ENCODE measurements around the gene EPOP.

Gene EPOP

DNA sequence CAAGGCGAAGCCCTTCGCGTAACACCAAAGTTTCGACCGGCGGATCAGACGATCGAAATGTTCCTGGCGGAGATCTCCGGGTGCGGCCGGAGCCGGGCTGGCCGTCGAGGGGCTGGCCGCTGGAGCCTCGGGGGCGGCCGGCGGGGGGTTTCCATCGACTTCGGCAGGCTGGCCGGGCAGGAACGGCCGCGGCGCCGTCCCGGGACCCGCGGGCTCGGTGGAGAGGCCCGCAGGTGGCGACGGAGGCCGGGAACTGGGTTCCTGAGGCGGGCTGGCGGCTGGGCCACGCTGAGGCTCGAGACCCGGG, 1.1 kb downstream of the EPOP start:
- no peak for TF ChIP-seq ZNF274 (IDR thresholded peaks at IDR 0.05; ENCODE audit: low read depth, low read length)
- H3K4me3 ChIP-seq (ENCODE audit: low read length) = peak overlapping the region; percentile 70; the same call in 1 of the 2 replicates

DNA sequence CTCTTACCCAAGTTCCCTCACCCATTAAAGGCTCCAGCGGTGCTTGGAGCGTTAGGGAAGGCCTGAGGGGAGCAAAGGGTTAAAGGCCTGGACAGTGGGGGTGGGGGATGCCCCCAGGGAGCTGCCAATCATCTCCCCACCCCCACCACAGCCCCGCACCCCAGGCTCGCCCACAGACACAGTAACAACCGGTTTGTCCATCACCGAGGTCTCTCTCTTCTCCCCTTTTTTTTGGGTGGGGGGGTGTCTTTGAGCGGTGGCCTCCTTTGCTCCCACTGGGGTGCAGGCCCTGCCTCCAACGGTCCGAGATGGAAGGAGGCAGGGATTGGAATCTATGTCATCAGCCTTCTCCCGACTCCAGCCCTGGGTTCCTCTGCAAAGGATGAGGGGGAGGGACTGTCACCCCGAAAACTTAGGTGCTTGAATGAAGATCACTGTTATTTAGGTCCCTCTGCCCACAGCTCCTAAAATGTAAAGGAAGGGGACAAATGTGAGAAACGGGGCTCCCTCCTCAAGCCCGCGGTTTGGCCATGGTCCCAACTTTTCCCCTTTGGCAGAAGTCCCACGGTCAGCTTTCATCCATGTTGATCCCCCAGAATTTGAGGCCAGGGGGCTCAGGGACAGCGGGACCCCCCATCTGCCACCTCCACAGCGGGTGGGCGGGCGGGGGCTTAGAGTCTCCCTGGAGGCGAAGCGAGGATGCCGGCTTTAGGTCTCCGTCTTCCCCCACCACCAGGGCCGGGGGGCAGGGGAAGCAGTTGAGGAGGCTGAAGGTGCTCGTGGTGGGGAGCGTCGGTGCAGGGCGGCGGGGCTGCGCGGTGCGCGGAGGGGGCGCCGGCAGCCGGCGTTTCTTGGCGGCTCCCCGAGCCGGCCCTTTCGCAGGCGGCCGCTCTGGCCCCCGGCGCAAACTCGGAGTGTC, 1.7 kb downstream of the EPOP start:
- H3K4me3 ChIP-seq (ENCODE audit: low read length) = no peak overlapping the region; the same call in 1 of the 2 replicates
- TF ChIP-seq ZNF274 (IDR thresholded peaks at IDR 0.05; ENCODE audit: low read depth, low read length) = no peak

DNA sequence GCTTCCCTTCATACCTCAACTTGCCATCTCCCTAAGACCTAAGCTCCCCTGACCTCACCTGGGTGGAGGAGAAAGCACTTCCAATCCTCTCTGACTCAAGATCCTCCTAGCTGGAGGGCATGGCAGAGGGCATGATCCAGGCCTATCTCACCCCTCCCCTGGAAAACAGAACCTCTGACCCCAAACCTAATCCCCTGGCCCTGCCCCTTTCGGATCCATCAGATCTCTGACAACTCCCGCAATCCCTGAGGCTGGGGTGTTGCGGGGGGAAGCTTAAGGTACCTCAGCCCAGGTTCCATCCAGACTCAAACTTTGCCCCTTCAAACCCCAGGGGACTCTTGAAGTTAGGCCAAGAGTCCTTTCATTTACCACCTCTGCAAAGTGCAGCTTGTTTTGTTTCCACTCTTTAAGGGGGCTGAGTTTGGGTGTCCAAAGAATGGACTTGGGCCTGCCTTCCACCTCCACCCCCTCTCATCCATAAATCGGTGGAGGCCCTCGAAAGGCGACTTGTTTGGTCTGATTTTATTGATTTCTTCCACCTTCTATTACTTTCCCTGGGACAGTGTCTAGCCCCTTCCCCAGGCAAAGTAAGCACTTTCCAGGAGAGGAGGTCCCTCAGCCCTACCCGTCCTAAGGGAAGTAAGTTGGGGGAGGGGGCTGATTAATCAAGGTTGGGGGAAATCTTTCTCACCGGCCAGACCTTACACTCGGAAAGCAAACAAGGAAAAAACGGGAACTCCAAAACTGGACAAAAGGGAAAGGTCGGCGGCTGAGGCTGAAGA, 2.6 kb downstream of the EPOP start:
- H3K4me3 ChIP-seq (ENCODE audit: low read length) = no peak overlapping the region

DNA sequence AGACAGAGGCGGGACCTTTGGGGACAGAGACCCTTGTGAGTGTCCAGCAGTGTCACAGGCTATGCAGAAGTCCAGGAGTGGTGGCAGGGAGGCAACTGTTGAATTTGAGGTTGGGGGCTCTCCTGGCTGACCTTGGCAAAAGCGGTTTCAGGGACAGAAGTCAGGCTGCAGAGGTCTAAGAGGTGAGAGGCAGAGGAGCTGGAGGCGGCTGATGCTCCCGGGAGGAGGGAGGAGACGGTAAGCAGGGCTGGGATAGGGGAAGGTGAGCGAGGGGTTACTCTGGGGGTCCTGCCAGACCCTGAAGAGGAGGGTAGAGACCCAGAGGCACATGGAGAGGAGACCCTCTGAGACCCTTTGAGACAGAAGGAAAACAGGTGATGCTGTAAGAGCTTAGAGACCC, 5.2 kb downstream of the EPOP start:
- no peak for TF ChIP-seq ZNF274 (IDR thresholded peaks at IDR 0.05; ENCODE audit: low read depth, low read length)
- no peak overlapping the region for H3K4me3 ChIP-seq (ENCODE audit: low read length)

More for the DNA sequence above, 2.6 kb downstream of the EPOP start:
- no peak for TF ChIP-seq ZNF274 (IDR thresholded peaks at IDR 0.05; ENCODE audit: low read depth, low read length)

DNA sequence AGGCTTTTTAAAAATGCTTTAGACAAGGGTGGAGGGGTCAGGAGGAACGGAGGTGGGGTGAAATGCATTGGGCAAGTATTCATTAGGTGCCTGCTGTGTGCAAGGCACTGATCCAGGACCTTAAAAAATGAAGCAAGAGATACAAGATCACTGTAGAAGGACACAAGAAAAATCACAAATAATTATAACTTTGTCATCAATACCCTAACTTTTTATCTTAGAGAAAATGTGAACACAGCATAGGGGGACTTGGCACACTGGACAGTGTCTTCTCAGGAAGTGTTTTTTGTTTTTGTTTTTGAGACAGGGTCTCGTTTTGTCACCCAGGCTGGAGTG, 7.0 kb downstream of the EPOP start:
- TF ChIP-seq ZNF274 (IDR thresholded peaks at IDR 0.05; ENCODE audit: low read depth, low read length) = no peak
- H3K4me3 ChIP-seq (ENCODE audit: low read length) = no peak overlapping the region

DNA sequence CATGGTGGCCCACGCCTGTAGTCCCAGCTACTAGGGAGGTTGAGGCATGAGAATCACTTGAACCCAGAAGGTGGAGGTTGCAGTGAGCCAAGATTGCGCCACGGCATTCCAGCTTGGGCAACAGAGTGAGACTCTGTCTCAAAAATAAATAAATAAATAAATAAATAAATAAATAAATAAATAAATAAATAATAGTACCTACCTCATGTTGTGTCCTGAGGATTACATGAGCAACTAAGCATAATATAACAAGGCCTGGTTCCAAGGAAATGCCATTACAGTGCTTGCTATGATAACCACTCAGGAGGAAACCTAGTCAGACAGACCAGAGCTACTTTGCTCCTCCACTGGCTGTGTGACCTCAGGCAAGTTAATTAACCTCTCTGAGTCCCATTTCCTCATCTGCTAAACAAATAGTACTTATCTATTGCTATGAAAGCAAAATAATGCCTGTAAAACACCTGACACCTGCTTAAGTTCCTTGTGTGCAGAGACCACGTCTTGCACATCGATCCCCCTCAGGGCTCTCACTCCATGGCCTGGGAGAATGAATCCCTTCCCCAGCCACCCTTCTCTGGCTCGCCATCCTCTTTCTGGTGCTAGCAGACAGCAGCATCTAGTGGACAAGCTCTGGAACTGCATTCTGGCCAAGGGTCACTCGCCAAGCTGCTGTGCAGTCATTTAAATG, 7.5 kb downstream of the EPOP start:
- no peak overlapping the region for H3K4me3 ChIP-seq (ENCODE audit: low read length)
- TF ChIP-seq ZNF274 (IDR thresholded peaks at IDR 0.05; ENCODE audit: low read depth, low read length) = no peak

DNA sequence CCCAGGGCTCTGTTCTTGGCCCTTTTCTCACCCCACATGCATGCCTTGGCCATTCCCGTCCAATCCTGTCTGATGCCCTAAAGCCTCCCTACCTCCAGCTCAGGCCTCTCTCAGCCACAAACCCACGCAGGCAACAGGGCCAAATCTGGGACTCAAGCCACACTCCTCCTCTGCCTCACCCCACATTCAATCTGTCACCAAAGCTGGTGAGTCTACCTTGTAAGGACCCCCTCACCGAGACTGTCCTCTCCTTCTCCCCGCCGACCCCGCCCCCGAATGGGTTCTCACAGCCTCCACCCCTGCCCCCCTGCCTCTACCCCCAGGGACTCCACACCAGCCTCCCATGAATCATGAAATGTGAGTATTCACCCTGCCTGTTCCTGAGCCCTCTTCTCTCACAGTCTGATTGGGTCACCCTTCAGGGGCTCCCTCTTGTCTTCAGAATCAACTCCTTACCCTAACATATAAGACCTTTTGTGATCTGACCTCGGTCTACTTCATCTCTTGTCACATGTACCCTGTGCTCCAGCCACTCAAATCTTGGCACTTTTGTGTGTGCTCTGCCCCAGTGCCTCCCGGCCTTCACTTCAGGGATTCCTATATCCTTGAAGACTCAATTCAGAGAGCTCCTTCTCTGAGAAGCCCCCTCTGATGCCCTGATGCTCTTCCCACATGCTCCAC, 10.7 kb downstream of the EPOP start:
- TF ChIP-seq ZNF274 (IDR thresholded peaks at IDR 0.05; ENCODE audit: low read depth, low read length) = no peak

DNA sequence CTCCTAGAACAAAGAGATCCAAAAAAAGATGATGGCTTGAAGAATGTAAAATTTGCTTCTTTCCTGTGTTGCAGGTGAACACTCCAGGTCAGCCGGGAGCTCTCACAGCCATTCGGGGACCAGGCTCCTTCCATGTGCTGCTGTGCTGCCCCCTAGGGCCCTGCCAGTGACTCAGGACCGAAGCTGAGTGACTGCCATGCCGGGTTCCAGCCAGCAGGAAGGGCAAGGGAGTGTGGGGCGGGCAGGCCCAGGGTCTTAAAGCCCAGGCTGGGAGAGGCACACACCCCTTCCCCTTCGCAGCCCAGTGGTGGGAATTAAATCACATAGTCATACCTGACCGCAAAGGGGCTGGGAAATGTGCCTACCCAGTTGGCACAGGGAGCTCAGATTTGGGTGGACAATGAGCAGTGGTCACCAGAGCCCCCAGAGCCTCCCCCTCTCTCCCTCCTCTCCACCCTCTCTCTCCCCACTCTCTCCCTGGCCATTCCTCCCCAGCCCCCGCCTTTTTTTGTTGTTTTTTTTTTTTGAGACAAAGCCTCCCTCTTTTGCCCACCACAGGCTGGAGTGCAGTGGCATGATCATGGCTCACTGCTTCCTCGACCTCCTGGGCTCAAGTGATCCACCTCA, 11.5 kb downstream of the EPOP start:
- TF ChIP-seq ZNF274 (IDR thresholded peaks at IDR 0.05; ENCODE audit: low read depth, low read length) = no peak
- H3K4me3 ChIP-seq (ENCODE audit: low read length) = no peak overlapping the region

More for the DNA sequence above, 10.7 kb downstream of the EPOP start:
- H3K4me3 ChIP-seq (ENCODE audit: low read length) = no peak overlapping the region

DNA sequence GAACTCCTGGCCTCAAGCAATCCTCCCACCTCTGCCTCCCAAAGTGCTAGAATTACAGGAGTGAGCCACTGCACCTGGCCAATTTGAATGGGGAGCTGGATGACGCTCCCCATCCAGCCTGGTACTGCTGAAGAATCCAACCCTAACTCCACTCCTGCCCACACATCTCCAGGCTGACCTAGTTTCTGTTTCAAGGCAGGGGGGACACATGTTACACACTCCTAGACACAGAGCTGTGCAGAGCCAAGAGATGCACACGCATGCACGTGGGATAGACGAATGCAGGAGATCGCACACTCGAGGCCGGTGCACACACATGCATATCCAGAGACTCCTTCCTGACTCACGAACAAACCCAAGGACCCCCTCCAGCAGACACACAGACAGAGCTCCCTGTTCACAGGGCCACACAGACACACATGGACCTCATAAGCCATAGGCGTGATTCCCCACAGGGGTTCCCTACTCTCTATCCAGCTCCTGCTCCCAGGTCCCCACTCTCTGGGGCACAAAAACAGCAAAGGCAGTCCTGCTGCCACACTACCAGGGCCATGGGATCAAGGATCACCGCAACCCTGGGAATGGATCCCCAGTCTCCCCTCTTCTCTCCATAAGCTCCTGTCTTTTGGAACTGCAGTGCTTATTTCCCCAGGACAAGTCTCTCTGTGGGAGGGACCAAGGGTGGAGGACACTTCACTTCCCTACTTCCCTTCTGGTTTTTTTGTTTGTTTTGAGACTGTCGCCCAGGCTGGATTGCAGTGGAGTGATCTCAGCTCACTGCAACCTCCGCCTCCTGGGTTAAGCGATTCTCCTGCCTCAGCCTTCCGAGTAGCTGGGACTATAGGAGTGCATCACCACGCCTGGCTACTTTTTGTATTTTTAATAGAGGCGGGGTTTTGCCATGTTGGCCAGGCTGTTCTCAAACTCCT, 14.4 kb downstream of the EPOP start:
- TF ChIP-seq ZNF274 (IDR thresholded peaks at IDR 0.05; ENCODE audit: low read depth, low read length) = no peak

DNA sequence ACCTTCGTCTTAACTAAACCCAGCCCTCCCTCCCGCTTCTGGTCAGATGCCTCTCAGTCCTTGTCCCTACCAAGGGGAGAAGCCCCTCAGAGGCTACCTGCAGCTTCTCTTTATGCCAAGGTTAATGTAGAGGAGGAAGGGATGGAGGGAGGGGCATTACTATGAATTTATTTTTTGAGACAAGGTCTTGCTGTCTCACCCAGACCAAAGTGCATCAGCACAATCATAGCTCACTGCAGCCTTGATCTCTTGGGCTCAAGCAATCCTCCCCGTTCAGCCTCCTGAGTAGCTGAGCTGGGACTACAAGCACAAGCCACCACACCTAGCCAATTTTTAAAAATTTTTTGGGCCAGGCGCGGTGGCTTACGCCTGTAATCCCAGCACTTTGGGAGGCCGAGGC, 15.3 kb downstream of the EPOP start:
- TF ChIP-seq ZNF274 (IDR thresholded peaks at IDR 0.05; ENCODE audit: low read depth, low read length) = no peak
- H3K4me3 ChIP-seq (ENCODE audit: low read length) = no peak overlapping the region

More for the DNA sequence above, 14.4 kb downstream of the EPOP start:
- H3K4me3 ChIP-seq (ENCODE audit: low read length) = no peak overlapping the region

DNA sequence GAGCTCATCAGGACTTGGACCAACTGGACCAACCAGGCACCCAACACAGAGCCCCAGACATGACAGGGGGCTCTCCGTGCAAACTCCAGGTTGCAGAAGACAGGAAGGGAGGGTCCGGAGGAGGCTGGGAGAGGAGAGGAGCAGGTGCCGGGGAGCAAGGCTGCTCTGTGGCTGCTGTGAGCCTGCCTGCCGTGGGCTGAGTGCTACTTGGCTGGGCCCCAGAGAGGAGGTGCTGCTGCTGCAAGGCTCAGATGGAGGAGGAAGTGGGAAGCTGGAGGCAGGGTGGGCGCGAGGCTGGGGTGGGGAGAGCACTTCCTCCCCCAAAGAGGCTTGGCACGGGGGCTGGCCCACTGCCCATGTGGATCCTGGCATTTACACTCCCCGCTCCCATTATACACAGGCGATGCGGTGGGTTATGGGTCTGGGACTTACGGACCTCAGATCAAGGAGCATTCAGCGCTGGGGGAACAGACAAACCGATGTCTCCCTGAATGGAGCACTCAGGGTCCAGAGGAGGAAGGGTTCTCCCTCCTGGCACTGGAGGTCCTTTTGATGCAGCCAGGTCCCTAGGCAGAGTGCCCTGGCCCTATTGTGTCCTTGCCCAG, 15.9 kb downstream of the EPOP start:
- no peak for TF ChIP-seq ZNF274 (IDR thresholded peaks at IDR 0.05; ENCODE audit: low read depth, low read length)
- no peak overlapping the region for H3K4me3 ChIP-seq (ENCODE audit: low read length)
